AG04449 (cell line): Measurements from ENCODE around the gene PRDM16.

ENCODE experiments used
- CTCF ChIA-PET: fragments of 350-600 bp; formaldehyde crosslinking; extraction: SDS; loops from one replicate; lab custom pipeline; 2021; ENCODE audit warnings: antibody characterized with exemption; lab: Yijun Ruan, JAX
- POLR2A ChIA-PET: fragments of 400-600, 350-600 bp; formaldehyde crosslinking; extraction: SDS; loops from one replicate; lab custom pipeline; 2020; ENCODE audit warnings: antibody characterized with exemption, inconsistent platforms; lab: Yijun Ruan, JAX
- DNase-seq: peaks from one replicate; pipeline ENCODE4 v3.0.0-alpha.2; 2010; ENCODE audit warnings: low read depth, low spot score
- H3K4me3 ChIP-seq: 2 replicates; pipeline ENCODE4 v1.5.1; 2011; ENCODE audit warnings: low read depth, mild to moderate bottlenecking, control low read depth, low read length
- CTCF ChIP-seq: IDR thresholded peaks from one replicate; pipeline ENCODE4 v1.5.1; 2011; ENCODE audit warnings: mild to moderate bottlenecking, moderate library complexity, low read length, control low read depth, inconsistent platforms; ENCODE audit not compliant: insufficient read depth; ENCODE audit errors: missing control alignments

The PRDM16 gene

GRCh38 chr1:3453203-3453761 is 384.3 kb downstream of the PRDM16 start:
- no peak overlapping the region for H3K4me3 ChIP-seq
- peak; percentile 98 for TF ChIP-seq CTCF
- ChIA-PET POLR2A (no interaction called here), CTCF (interaction anchor here (0.6 to 2.8 kb wide), 47 partner anchors 9 to 965 kb away, joined by 3 to 166 read pairs (median 5); partner anchors contain the start of gene WRAP73)
- no peak for DNase-seq

- ChIA-PET POLR2A (no interaction called here), CTCF (interaction anchor here (0.6 to 3.1 kb wide), 29 partner anchors 9 to 350 kb away, joined by 3 to 166 read pairs (median 11); partner anchors contain the start of gene WRAP73)
- no peak for DNase-seq
- H3K4me3 ChIP-seq: no peak within 1 kb of the TSS
- peak; percentile 53 for TF ChIP-seq CTCF
Observed at GRCh38 chr1:3453891-3454810, 385.1 kb downstream of the PRDM16 start, which contains the start of gene ARHGEF16. TSS of gene ARHGEF16 (plus strand) at chr1:3454665. CDS start at chr1:3463085, 8,420 bp downstream.

- TF ChIP-seq CTCF: no peak
Observed at GRCh38 chr1:3454811-3455618, 386.0 kb downstream of the PRDM16 start.

GRCh38 chr1:3455670-3456448 is 386.9 kb downstream of the PRDM16 start:
- no peak for TF ChIP-seq CTCF
- H3K4me3 ChIP-seq: no peak overlapping the region
- CTCF ChIA-PET: interaction anchor here (1.3 to 3.1 kb wide), 3 partner anchors 16 to 163 kb away, joined by 4 to 16 read pairs (median 5); no protein-coding TSS in a partner anchor
- DNase-seq: no peak
- POLR2A ChIA-PET: no interaction called here

More at GRCh38 chr1:3454811-3455618, 386.0 kb downstream of the PRDM16 start:
- H3K4me3 ChIP-seq: no peak overlapping the region
- POLR2A ChIA-PET: no interaction called here
- CTCF ChIA-PET: interaction anchor here (1.7 to 3.1 kb wide), 2 partner anchors 17 to 30 kb away, joined by 5 to 16 read pairs; no protein-coding TSS in a partner anchor
- no peak for DNase-seq

- CTCF ChIA-PET: interaction anchor here (1.3 to 3.1 kb wide), 2 partner anchors 16 to 163 kb away, joined by 4 to 16 read pairs; no protein-coding TSS in a partner anchor
- no peak overlapping the region for H3K4me3 ChIP-seq
- no peak for DNase-seq
- no peak for TF ChIP-seq CTCF
- POLR2A ChIA-PET: no interaction called here
Observed at GRCh38 chr1:3456449-3456963, 387.5 kb downstream of the PRDM16 start.
